Measurements from ENCODE around the gene MAS1.

DNA sequence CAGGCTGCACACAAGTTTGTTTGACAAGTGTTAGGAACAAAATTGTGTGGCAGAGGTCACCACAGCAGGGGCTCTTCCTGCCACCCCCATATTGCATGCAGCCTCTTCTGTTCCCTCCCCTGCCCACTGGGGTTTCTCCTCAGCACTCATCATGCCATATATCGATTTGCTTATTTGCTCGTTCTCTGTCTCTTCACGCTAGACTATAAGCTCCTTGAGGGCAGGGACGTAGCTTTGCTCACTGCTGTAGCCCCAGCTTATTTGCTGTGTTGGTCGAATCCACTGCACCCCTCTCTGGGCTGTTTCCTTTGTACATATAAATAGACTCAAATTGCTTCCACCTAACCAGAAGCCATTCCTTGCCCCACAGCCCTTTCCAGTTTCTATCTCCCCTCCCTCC lies 19.6 kb downstream of the MAS1 start:
- TF ChIP-seq, protein P1, sequence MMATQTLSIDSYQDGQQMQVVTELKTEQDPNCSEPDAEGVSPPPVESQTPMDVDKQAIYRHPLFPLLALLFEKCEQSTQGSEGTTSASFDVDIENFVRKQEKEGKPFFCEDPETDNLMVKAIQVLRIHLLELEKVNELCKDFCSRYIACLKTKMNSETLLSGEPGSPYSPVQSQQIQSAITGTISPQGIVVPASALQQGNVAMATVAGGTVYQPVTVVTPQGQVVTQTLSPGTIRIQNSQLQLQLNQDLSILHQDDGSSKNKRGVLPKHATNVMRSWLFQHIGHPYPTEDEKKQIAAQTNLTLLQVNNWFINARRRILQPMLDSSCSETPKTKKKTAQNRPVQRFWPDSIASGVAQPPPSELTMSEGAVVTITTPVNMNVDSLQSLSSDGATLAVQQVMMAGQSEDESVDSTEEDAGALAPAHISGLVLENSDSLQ (IDR thresholded peaks at IDR 0.05), result no peak
- TF ChIP-seq ELF4 (IDR thresholded peaks at IDR 0.05) (no peak), FOXA1 (IDR thresholded peaks at IDR 0.05) (no peak), HDGF (IDR thresholded peaks at IDR 0.05; ENCODE audit: borderline replicate concordance) (no peak), BHLHE40 (IDR thresholded peaks at IDR 0.05; ENCODE audit: borderline replicate concordance) (no peak), NFRKB (IDR thresholded peaks at IDR 0.05) (no peak), SUZ12 (IDR thresholded peaks at IDR 0.05) (no peak)
